ENCODE data around the gene ADCY9.

Gene ADCY9

DNA sequence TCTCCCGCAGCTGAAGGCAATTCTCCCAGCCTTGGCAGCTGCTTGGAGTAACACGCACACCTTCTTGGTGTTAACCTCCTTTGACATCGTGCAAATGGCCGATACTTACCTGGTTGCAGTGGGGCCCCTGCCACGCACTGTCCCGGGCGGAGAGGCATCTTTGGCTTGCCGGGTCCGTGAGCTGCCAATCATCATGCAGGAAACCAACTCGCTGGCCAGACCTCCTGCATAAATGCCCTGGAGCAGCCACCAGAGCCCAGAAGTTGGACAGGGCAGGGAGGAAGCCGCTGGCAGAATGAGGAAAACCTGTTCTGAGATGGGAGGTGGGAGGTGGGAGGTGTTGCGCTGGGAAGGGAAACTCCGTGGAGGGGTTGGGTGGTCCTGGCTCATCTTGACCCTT is 194.0 kb downstream of the ADCY9 start:
- no peak overlapping the region for H3K27ac ChIP-seq (ENCODE audit: extremely low read depth, low read depth, low read length)
- TF ChIP-seq ZBTB17 (tag by site-specific recombination; IDR thresholded peaks at IDR 0.05) (no peak), GLIS2 (tag by site-specific recombination; IDR thresholded peaks at IDR 0.05) (no peak), ZBTB20 (tag by site-specific recombination; IDR thresholded peaks at IDR 0.05) (no peak), ZNF155 (tag by site-specific recombination; IDR thresholded peaks at IDR 0.05) (no peak), ZNF133 (tag by site-specific recombination; IDR thresholded peaks at IDR 0.05) (no peak), KLF8 (tag by site-specific recombination; IDR thresholded peaks at IDR 0.05) (no peak), GLIS1 (tag by site-specific recombination; IDR thresholded peaks at IDR 0.05) (no peak), MEIS1 (CRISPR knock-in tag; IDR thresholded peaks at IDR 0.05; ENCODE audit: borderline replicate concordance) (no peak), ZNF792 (tag by site-specific recombination; IDR thresholded peaks at IDR 0.05) (no peak), ZNF175 (tag by site-specific recombination; IDR thresholded peaks at IDR 0.05) (no peak), ZNF433 (tag by site-specific recombination; IDR thresholded peaks at IDR 0.05; ENCODE audit: low read depth) (no peak), ZNF791 (tag by site-specific recombination; IDR thresholded peaks at IDR 0.05) (no peak), TRIM28 (IDR thresholded peaks at IDR 0.05; ENCODE audit: borderline replicate concordance, low read length) (no peak), ZNF239 (tag by site-specific recombination; IDR thresholded peaks at IDR 0.05) (no peak)
- TF ChIP-seq, protein P1, sequence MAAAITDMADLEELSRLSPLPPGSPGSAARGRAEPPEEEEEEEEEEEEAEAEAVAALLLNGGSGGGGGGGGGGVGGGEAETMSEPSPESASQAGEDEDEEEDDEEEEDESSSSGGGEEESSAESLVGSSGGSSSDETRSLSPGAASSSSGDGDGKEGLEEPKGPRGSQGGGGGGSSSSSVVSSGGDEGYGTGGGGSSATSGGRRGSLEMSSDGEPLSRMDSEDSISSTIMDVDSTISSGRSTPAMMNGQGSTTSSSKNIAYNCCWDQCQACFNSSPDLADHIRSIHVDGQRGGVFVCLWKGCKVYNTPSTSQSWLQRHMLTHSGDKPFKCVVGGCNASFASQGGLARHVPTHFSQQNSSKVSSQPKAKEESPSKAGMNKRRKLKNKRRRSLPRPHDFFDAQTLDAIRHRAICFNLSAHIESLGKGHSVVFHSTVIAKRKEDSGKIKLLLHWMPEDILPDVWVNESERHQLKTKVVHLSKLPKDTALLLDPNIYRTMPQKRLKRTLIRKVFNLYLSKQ (tag by site-specific recombination; IDR thresholded peaks at IDR 0.05; ENCODE audit: borderline replicate concordance): no peak
- TF ChIP-seq, protein P2, sequence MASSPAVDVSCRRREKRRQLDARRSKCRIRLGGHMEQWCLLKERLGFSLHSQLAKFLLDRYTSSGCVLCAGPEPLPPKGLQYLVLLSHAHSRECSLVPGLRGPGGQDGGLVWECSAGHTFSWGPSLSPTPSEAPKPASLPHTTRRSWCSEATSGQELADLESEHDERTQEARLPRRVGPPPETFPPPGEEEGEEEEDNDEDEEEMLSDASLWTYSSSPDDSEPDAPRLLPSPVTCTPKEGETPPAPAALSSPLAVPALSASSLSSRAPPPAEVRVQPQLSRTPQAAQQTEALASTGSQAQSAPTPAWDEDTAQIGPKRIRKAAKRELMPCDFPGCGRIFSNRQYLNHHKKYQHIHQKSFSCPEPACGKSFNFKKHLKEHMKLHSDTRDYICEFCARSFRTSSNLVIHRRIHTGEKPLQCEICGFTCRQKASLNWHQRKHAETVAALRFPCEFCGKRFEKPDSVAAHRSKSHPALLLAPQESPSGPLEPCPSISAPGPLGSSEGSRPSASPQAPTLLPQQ (tag by site-specific recombination; IDR thresholded peaks at IDR 0.05): no peak
- TF ChIP-seq, protein P3, sequence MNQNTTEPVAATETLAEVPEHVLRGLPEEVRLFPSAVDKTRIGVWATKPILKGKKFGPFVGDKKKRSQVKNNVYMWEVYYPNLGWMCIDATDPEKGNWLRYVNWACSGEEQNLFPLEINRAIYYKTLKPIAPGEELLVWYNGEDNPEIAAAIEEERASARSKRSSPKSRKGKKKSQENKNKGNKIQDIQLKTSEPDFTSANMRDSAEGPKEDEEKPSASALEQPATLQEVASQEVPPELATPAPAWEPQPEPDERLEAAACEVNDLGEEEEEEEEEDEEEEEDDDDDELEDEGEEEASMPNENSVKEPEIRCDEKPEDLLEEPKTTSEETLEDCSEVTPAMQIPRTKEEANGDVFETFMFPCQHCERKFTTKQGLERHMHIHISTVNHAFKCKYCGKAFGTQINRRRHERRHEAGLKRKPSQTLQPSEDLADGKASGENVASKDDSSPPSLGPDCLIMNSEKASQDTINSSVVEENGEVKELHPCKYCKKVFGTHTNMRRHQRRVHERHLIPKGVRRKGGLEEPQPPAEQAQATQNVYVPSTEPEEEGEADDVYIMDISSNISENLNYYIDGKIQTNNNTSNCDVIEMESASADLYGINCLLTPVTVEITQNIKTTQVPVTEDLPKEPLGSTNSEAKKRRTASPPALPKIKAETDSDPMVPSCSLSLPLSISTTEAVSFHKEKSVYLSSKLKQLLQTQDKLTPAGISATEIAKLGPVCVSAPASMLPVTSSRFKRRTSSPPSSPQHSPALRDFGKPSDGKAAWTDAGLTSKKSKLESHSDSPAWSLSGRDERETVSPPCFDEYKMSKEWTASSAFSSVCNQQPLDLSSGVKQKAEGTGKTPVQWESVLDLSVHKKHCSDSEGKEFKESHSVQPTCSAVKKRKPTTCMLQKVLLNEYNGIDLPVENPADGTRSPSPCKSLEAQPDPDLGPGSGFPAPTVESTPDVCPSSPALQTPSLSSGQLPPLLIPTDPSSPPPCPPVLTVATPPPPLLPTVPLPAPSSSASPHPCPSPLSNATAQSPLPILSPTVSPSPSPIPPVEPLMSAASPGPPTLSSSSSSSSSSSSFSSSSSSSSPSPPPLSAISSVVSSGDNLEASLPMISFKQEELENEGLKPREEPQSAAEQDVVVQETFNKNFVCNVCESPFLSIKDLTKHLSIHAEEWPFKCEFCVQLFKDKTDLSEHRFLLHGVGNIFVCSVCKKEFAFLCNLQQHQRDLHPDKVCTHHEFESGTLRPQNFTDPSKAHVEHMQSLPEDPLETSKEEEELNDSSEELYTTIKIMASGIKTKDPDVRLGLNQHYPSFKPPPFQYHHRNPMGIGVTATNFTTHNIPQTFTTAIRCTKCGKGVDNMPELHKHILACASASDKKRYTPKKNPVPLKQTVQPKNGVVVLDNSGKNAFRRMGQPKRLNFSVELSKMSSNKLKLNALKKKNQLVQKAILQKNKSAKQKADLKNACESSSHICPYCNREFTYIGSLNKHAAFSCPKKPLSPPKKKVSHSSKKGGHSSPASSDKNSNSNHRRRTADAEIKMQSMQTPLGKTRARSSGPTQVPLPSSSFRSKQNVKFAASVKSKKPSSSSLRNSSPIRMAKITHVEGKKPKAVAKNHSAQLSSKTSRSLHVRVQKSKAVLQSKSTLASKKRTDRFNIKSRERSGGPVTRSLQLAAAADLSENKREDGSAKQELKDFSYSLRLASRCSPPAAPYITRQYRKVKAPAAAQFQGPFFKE (tag by site-specific recombination; IDR thresholded peaks at IDR 0.05; ENCODE audit: borderline replicate concordance): no peak
- TF ChIP-seq, protein P4, sequence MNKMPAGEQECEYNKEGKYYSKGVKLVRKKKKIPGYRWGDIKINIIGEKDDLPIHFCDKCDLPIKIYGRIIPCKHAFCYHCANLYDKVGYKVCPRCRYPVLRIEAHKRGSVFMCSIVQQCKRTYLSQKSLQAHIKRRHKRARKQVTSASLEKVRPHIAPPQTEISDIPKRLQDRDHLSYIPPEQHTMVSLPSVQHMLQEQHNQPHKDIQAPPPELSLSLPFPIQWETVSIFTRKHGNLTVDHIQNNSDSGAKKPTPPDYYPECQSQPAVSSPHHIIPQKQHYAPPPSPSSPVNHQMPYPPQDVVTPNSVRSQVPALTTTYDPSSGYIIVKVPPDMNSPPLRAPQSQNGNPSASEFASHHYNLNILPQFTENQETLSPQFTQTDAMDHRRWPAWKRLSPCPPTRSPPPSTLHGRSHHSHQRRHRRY (tag by site-specific recombination; IDR thresholded peaks at IDR 0.05): no peak
- CTCF ChIA-PET: no interaction called here
- POLR2A ChIA-PET: no interaction called here
- H3K9me3 ChIP-seq (ENCODE audit: control insufficient read depth, insufficient read depth, low read depth, low read length): no peaks in the 10 kb centered on the region
- H3K36me3 ChIP-seq (ENCODE audit: control insufficient read depth in 2 of 2, insufficient read depth in 1 of 2, low read length in 2 of 2): no peaks in the 10 kb centered on the region
- no peak overlapping the region for H3K4me3 ChIP-seq (ENCODE audit: low read depth, low read length)
- H3K4me1 ChIP-seq (ENCODE audit: control insufficient read depth, insufficient read depth, low read length): no peaks in the 10 kb centered on the region
